Measurements from ENCODE around the gene TSN.
A peak's percentile ranks its signal among the peaks of the same experiment; 100 is the strongest.
"Not testable (repeated sequence)": the region's sequence is repeated elsewhere in the genome, so short reads cannot be mapped to it uniquely, and the experiment has no call there.

TSN gene

GRCh38 chr2:121723316-121723715 lies 32.1 kb upstream of the TSN start:
- TF ChIP-seq, protein P1, sequence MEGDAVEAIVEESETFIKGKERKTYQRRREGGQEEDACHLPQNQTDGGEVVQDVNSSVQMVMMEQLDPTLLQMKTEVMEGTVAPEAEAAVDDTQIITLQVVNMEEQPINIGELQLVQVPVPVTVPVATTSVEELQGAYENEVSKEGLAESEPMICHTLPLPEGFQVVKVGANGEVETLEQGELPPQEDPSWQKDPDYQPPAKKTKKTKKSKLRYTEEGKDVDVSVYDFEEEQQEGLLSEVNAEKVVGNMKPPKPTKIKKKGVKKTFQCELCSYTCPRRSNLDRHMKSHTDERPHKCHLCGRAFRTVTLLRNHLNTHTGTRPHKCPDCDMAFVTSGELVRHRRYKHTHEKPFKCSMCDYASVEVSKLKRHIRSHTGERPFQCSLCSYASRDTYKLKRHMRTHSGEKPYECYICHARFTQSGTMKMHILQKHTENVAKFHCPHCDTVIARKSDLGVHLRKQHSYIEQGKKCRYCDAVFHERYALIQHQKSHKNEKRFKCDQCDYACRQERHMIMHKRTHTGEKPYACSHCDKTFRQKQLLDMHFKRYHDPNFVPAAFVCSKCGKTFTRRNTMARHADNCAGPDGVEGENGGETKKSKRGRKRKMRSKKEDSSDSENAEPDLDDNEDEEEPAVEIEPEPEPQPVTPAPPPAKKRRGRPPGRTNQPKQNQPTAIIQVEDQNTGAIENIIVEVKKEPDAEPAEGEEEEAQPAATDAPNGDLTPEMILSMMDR (IDR thresholded peaks at IDR 0.05; ENCODE audit: insufficient read depth, low read length, missing control alignments): no peak
- ChIA-PET CTCF (interaction anchor here (1.7 to 2.2 kb wide), 2 partner anchors 10 to 127 kb away, joined by 4 to 5 read pairs; no protein-coding TSS in a partner anchor), POLR2A (no interaction called here)
- no peak overlapping the region for H3K4me3 ChIP-seq (ENCODE audit: low read depth, low read length)
- DNase-seq (ENCODE audit: low read depth, low spot score): no peak

DNA sequence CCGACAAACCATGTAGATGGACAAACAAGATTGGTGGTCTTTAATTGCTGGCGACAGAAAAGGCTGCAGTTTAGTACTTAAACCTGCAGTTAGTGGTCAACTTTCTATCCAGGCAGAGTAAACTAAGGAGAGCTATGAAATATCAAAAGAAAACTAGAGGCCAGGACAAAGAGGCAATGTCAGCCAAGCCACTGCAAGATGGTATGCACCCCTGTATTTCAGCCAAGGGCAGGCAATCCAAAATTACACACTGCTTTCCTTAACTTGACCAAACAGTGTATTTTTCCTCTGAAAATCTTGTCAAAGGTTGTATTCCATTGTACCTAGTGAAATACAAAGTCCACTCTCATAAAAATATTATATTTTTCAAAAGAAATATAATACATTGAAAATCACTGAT lies 28.1 kb upstream of the TSN start:
- DNase-seq (ENCODE audit: low read depth, low spot score): no peak
- CTCF ChIA-PET: interaction anchor here (0.9 to 1.6 kb wide), 2 partner anchors 196 to 221 kb away, joined by 3 to 6 read pairs; partner anchors contain the start of gene RNU4ATAC
- POLR2A ChIA-PET: no interaction called here
- H3K4me3 ChIP-seq (ENCODE audit: low read depth, low read length): no peak overlapping the region
- TF ChIP-seq, protein P1 (IDR thresholded peaks at IDR 0.05; ENCODE audit: insufficient read depth, low read length, missing control alignments): no peak

GRCh38 chr2:121727950-121728349 lies 27.5 kb upstream of the TSN start:
- H3K4me3 ChIP-seq (ENCODE audit: low read depth, low read length): no peak overlapping the region
- POLR2A ChIA-PET: no interaction called here
- no peak for DNase-seq (ENCODE audit: low read depth, low spot score)
- TF ChIP-seq, protein P1 (IDR thresholded peaks at IDR 0.05; ENCODE audit: insufficient read depth, low read length, missing control alignments): no peak
- CTCF ChIA-PET: interaction anchor here (1.6 kb wide), 1 partner anchor 197 kb away, joined by 6 read pairs; the partner anchor contains the start of gene RNU4ATAC

GRCh38 chr2:121731366-121731765 lies 24.1 kb upstream of the TSN start:
- H3K4me3 ChIP-seq (ENCODE audit: low read depth, low read length): no peak overlapping the region
- TF ChIP-seq, protein P1 (IDR thresholded peaks at IDR 0.05; ENCODE audit: insufficient read depth, low read length, missing control alignments): no peak
- POLR2A ChIA-PET: no interaction called here
- CTCF ChIA-PET: interaction anchor here (1.0 to 1.4 kb wide), 3 partner anchors 9 to 322 kb away, joined by 3 read pairs; no protein-coding TSS in a partner anchor
- DNase-seq (ENCODE audit: low read depth, low spot score): no peak

DNA sequence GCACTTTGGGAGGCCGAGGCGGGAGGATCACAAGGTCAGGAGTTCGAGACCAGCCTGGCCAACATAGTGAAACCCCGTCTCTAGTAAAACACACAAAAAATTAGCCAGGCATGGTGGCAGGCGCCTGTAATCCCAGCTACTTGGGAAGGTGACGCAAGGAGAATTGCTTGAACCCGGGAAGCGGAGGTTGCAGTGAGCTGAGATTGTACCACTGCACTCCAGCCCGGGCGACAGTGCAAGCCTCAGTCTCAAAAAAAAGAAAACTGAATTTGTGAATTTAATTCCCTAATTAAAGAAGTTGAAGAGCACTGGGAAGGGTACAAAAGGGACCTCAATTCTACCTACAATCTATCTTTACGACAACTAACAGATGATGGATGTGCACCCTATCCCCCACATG lies 20.9 kb upstream of the TSN start:
- H3K4me3 ChIP-seq (ENCODE audit: low read depth, low read length); POLR2A ChIA-PET; DNase-seq (ENCODE audit: low read depth, low spot score): not testable (repeated sequence)
- CTCF ChIA-PET: interaction anchor here (1.5 to 3.6 kb wide), 3 partner anchors 15 to 639 kb away, joined by 4 to 15 read pairs (median 4); partner anchors contain the start of gene RNU4ATAC

- no peak for DNase-seq (ENCODE audit: low read depth, low spot score)
- ChIA-PET POLR2A (interaction anchor here (3.1 kb wide), 1 partner anchor 204 kb away, joined by 16 read pairs; the partner anchor contains the start of gene RNU4ATAC), CTCF (interaction anchor here (0.7 to 3.6 kb wide), 6 partner anchors 15 to 640 kb away, joined by 3 to 15 read pairs (median 4); partner anchors contain the start of gene RNU4ATAC)
- peak overlapping the region; percentile 89 for H3K4me3 ChIP-seq (ENCODE audit: low read depth, low read length)
- TF ChIP-seq, protein P1 (IDR thresholded peaks at IDR 0.05; ENCODE audit: insufficient read depth, low read length, missing control alignments): no peak
Observed at GRCh38 chr2:121735518-121736074, 19.9 kb upstream of the TSN start.
